SK-MEL-5 (cell line): ENCODE results near the gene KLHL36. TPM values are rescaled to one million over a fixed set of nuclear protein-coding genes. Genes with fewer than 3 reads are reported as not detected.
A peak's percentile ranks its signal among the peaks of the same experiment; 100 is the strongest.
"Not testable (repeated sequence)": the region's sequence is repeated elsewhere in the genome, so short reads cannot be mapped to it uniquely, and the experiment has no call there.

Experiments used
- DNase-seq: peaks from one replicate; pipeline ENCODE4 v3.0.0-alpha.2; 2016; ENCODE audit warnings: low read depth, low spot score
- in situ Hi-C: cut with HindIII; loops from 2 replicates; pipeline ENCODE4 v1.10.0; 2016; ENCODE audit warnings: low sequenced_read_pairs, high pct_unique_total_duplicates, low pct_unique_long_range_greater_than_20kb
- total RNA-seq: library from RNA; depleted of rRNA; stranded (reverse); fragments of >200 nt; shearing (Covaris generic); gene quantifications from 2 replicates; pipeline ENCODE4 v1.2.3, GENCODE V29; 2014

KLHL36 gene
- total RNA-seq, 1 experiment from 2014 or later: 35.5 TPM

GRCh38 chr16:84678541-84678940, 30.2 kb downstream of the KLHL36 start:
- in situ Hi-C loops: no loop called here
- DNase-seq: no peak

GRCh38 chr16:84680165-84680842, 32.0 kb downstream of the KLHL36 start:
- in situ Hi-C loops: no loop called here

DNA sequence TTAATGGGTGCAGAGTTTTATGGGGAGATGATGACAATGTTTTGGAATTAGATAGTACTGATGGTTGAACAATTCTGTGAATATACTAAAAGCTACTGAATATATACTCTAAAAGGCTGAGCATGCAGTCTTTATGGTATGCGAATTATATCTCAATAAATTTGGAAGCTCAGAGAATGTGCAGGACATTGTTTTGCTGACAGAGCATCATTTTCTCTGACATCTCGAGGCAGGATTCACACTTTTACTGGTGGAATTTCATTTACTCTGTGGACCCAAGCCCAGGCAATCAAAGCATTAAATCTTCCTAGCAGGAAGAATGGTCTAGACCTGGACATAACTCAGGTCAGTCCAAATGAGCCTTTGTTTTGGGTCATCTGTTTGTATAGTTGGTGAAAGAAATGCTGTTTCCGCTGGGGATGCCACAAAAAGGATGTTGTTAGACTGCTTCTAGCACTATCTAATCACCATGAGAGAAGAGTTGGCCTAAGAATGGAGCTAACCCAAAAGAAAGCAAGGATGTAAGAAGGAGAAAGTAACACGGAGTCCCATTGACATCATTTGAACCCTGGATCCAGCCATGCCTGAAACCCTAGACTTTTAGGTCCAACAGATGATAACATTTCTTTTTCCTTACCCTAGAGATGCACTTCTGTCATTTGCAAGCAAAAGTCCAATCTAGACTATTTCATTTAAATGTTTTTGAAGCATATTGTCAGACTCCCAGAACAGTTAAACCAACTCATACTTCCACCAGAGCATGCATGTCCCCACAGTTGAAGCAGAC, 32.7 kb downstream of the KLHL36 start:
- in situ Hi-C loops: no loop called here
- no peak for DNase-seq

More at GRCh38 chr16:84680165-84680842, 32.0 kb downstream of the KLHL36 start:
- no peak for DNase-seq

DNA sequence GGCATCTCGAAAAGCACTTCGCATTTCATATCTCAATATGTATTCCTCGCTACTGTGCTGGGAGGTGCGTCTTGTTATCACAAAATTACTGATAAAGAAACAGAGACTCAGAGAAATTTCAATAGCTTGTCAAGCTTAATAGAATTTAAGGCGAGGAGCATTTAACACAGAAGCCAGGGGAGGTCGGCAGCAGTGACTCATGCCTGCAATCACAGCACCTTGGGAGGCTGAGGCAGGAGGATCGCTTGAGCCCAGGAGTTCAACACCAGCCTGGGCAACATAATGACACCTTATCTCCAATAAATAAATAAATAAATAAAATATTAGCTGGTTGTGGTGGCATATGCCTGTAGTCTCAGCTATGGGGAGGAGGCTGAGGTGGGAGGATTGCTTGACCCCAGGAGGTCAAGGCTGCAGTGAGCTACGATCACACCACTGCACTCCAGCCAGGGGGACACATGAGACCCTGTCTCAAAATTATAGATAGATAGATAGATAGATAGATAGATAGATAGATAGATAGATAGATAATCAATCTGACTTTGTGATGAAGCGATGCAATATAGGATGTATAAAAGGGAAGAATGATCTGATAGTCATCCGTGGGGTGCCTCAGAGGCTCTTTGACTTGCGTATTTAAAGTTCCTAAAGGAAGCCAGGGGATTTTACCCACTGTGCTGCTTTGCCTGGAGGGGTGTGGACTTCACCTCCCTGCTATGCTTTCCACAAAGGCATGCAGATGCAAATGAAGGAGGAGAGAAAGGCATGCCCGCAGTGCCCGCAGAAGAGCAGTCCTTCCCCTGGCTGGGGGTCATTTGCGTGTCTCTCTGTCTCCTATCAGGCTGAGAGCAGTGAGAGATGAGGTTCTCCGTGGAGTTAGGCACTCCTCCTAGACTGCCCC, 35.6 kb downstream of the KLHL36 start:
- in situ Hi-C loops: no loop called here
- DNase-seq: no peak

DNA sequence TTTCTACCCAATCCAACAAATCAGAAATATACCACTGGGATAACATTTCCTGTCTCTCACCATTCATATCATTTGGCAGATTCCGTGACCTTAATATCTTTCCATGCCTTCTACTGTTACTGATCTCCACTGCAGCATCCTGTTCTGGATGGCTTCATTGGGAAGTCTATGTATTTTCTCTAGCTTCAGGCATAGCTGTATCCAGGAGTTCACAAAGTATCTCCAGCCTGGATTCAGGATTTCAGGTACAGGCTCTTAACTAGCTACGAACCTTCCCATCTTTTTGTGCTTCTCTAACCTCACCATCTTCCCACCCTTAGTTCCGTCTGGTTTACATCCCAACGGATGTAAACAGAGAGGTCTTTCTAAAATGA, 36.3 kb downstream of the KLHL36 start:
- in situ Hi-C loops: no loop called here
- DNase-seq: no peak

DNA sequence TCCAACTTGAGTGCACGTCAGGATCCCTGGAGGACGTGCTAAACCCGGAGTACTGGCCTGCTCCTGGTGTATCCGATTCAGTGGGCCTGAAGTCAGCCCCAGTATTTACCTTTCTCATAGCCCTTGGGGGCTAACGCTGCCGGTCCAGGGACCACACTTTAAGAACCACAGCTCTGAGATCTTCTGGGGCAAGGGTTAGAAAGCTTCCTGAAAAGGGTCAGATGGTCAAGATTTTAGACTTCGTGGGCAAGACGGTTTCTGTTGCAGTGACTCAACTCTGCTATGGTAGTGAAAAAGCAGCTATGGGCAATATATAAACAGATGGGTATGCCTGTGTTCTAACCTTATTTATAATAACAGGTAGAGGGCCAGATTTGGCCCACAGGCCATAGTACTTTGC, 36.9 kb downstream of the KLHL36 start:
- DNase-seq: no peak
- in situ Hi-C loops: no loop called here

GRCh38 chr16:84686707-84687298, 38.5 kb downstream of the KLHL36 start:
- in situ Hi-C loops: no loop called here
- DNase-seq: no peak

DNA sequence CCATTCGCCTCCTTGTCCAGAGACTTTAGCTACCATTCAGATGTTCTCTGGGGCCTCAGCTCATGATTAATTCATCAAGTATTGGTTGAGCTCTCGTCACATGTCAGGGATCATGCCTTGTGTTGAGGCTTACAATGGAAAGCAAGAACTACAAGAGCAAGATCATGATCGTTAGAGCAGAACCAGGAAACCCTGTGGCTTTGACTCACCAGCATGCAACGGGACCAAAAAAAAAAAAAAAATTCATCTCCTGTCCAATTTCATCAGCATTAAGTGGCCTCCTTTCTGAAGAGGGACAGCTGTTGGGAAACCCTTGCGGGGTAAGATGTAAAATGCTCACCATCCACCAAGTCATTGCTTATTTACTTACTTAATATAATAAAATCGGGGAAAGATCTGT, 39.4 kb downstream of the KLHL36 start:
- in situ Hi-C loops: no loop called here

DNA sequence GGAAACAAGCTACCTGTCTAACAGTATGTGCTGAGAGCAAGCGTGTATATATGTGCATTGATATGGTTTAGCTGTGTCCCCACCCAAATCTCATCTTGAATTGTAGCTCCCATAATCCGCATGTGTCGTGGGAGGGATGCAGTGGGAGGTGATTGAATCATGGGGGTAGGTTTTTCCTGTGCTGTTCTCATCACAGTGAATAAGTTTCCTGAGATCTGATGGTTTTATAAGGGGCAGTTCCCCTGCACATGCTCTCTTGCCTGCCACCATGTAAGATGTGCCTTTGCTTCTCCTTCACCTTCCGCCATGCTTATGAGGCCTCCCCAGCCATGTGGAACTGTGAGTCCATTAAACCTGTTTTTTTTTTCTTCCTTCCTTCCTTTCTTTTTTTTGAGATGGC, 39.9 kb downstream of the KLHL36 start:
- in situ Hi-C loops, DNase-seq: not testable (repeated sequence)

More for the DNA sequence above, 39.4 kb downstream of the KLHL36 start:
- peak; percentile 61 for DNase-seq

- DNase-seq: no peak
- in situ Hi-C loops: no loop called here
These were observed 40.8 kb downstream of the KLHL36 start for GRCh38 chr16:84689111-84689510.

DNA sequence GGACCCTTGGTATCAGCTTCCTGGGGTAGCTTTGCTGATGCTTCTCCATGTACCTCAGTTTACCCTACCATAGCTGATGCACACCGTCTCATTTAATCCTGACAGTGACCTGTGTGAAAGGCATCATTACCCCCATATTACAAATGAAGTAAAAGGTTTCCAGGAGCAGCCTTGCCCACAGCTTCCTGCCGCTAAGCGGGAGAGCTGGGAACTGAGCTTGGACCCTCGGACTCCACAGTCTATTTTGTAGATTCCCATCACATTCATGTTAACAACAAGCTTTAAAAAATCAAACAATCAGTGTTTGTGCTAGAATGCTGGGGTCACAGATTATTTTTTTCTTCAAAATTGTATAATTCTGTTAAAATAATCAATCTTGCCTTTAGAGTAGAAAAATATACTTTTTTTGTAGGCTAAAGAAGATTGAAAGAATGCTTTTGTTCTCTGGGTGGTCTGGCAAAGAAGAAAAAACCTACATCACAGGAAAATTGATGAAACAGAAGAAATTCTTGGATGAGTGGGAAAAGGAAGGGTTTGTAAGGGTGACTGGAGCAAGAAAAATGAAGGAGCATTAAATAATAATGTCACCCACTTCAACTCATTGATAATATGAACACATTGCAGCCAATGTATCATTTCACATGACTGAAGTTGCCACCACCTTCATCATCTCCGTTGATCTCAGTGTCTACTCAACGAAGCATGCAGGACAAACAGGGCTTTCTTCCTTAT, 41.9 kb downstream of the KLHL36 start:
- in situ Hi-C loops: no loop called here

GRCh38 chr16:84692451-84693214, 44.3 kb downstream of the KLHL36 start:
- in situ Hi-C loops: no loop called here
- DNase-seq: no peak

More for the DNA sequence above, 41.9 kb downstream of the KLHL36 start:
- no peak for DNase-seq

GRCh38 chr16:84693869-84694268, 45.6 kb downstream of the KLHL36 start:
- in situ Hi-C loops, DNase-seq: not testable (repeated sequence)

DNA sequence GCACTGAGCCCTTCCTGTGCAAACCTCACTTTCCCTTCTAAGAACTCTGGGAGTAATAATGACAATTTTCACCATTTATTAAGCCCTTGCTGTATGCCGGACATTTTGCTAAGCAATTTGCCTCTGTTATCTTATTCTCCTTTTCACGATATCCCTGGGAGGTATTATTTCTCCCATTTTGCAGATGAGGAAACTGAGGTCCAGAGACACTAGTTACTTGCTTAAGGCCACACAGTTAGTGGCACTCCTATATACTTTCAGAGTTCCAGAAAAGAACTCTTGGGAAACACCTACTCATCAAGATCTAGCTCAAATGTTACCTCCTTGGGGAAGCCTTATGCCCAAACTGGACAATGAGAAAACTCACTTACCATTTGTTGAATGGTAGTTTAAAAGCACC, 46.7 kb downstream of the KLHL36 start:
- in situ Hi-C loops: no loop called here
- no peak for DNase-seq

GRCh38 chr16:84699147-84699711, 50.9 kb downstream of the KLHL36 start:
- in situ Hi-C loops: no loop called here
- DNase-seq: no peak

DNA sequence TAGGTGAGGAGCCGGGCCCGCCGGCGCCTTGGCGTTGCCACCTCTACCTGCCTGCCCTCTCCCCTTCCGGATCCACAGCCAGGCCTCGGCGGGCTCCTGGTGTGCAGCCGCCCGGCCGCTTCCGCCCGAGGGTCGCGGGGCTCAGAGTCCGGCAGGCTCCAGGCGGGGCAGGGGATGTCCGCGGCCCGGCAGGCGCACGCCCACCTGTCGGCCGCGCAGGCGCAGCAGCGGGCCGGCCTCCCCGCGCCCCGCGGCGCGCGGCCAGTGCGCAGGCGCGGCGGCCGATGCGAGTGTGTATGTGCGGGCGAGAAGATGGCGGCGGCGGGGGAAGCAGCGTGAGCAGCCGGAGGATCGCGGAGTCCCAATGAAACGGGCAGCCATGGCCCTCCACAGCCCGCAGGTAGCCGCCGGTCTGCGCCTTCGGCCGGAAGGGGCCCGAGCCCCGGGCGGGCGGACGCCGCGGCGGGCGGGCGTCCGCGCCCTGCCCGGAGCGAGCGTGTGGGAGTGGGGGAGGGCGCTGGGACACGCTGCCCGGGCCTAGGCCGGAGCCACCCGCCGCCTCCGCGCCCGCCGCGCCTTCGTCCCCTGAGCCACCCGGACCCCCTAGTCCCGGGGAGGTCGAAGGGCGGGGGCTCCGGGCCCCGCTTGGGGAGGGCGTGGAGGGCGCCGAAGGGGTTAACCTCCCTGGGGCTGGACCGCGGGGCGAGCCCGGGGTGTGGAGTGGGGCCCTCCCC, 51.6 kb downstream of the KLHL36 start, which contains the start of gene USP10:
USP10 (plus strand) TSS at position 289 of the 734 bp plus-strand sequence; CDS start at position 380, 91 bp downstream.
- peak; percentile 77 for DNase-seq
- in situ Hi-C loops: no loop called here
